Measurements from ENCODE around the gene AGPS. TPM values are rescaled to one million over a fixed set of nuclear protein-coding genes. Genes with fewer than 3 reads are reported as not detected.

The AGPS gene
- total RNA-seq, 2 experiments from 2014 or later = 55.7 to 58.9 TPM

DNA sequence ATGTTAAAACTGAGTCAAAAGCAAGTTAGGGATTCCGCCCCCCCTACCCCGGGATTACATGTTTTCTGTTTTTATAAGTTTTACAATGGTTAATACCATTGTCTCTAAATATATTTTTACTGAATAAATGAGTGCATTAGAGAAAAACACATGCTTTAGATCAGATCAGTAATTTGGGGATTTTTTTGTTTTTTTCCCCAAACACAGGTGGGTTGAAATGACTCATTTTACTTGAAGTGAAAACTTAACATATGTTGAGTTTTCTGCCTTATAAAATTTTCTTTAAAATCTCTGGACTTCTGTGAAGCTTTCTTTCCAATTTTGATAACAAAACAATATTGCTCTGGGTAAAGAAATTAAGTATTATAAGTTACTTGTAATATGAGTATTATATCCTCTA lies 114.4 kb downstream of the AGPS start:
- H3K27me3 Mint-ChIP-seq = no peaks in the 10 kb centered on the region
- peaks cover 6% of the 10 kb centered on the region for H3K4me1 Mint-ChIP-seq (ENCODE audit: low read depth)
- CTCF ChIA-PET = no interaction called here
- ATAC-seq (no peak), DNase-seq (no peak)
- intact Hi-C loops (cut with micrococcal nuclease) = no loop called here
- TF ChIP-seq, protein P1, sequence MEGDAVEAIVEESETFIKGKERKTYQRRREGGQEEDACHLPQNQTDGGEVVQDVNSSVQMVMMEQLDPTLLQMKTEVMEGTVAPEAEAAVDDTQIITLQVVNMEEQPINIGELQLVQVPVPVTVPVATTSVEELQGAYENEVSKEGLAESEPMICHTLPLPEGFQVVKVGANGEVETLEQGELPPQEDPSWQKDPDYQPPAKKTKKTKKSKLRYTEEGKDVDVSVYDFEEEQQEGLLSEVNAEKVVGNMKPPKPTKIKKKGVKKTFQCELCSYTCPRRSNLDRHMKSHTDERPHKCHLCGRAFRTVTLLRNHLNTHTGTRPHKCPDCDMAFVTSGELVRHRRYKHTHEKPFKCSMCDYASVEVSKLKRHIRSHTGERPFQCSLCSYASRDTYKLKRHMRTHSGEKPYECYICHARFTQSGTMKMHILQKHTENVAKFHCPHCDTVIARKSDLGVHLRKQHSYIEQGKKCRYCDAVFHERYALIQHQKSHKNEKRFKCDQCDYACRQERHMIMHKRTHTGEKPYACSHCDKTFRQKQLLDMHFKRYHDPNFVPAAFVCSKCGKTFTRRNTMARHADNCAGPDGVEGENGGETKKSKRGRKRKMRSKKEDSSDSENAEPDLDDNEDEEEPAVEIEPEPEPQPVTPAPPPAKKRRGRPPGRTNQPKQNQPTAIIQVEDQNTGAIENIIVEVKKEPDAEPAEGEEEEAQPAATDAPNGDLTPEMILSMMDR (IDR thresholded peaks at IDR 0.05) = no peak
- no peaks in the 10 kb centered on the region for H3K9me3 Mint-ChIP-seq
- no peak overlapping the region for H3K27ac Mint-ChIP-seq
- POLR2A ChIA-PET = no interaction called here
- peaks cover 15% of the 10 kb centered on the region for H3K36me3 Mint-ChIP-seq (ENCODE audit: low read depth)
- no peak overlapping the region for H3K4me3 Mint-ChIP-seq

DNA sequence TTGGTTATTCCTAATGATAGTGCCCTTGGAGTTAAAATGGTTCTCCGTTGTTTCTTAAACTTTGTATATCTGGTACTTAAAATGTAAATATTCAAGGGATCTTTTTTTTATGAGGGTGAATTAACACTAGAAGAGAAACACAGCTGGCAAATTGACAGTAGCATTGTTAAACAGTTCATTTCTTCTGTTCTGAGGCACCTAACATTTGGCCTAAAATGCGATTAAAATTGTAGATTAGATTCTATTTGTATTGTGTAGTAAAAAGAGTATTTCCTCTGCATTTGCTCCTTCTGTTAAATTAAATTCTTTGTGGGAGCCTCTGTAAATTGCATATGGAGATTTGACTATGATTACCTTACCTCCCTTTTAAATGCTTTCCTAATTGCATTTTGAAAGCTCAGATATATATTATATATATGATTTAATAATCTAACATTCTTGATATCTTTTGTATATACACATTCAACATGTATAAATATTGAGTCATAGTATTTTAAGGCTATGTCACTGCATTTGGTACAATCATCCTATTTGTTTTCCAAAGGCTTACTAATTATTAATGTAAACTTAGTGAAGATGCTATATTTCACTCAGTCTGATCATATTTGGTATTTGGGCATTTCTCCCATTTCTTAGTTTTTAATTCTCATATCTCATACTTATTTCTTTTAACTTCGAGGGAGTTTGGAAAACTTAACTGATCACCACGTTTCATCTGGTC lies 124.4 kb downstream of the AGPS start:
- H3K27ac Mint-ChIP-seq = no peak overlapping the region
- intact Hi-C loops (cut with micrococcal nuclease) = no loop called here
- ATAC-seq (no peak), DNase-seq (no peak)
- TF ChIP-seq, protein P1 (IDR thresholded peaks at IDR 0.05) = no peak
- no peaks in the 10 kb centered on the region for H3K27me3 Mint-ChIP-seq
- H3K4me1 Mint-ChIP-seq (ENCODE audit: low read depth) = peaks cover 3% of the 10 kb centered on the region
- H3K36me3 Mint-ChIP-seq (ENCODE audit: low read depth) = peaks cover 30% of the 10 kb centered on the region
- POLR2A ChIA-PET = no interaction called here
- CTCF ChIA-PET = no interaction called here
- H3K4me3 Mint-ChIP-seq = no peak overlapping the region
- no peaks in the 10 kb centered on the region for H3K9me3 Mint-ChIP-seq

DNA sequence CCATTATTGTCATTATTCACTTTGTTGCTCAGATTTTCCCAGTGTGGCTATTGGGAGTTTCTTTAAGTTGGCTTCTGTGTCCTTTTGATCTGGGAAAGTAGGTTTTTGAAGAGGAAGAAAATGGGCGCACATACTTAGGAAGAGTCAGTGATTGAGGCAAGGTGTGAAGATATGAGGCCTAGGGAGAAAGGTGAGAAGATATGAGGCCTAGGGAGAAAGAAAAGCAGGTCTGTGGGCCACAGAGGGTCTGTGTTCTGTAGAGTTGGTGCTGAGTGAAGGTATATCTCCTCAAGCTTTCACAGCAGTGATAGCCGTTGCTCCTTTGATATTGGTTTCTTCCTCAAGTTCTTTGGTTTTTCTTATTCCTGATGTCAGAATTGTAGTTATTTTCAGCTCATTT lies 126.2 kb downstream of the AGPS start:
- CTCF ChIA-PET = interaction anchor here (1.0 kb wide), 1 partner anchor 353 kb away, joined by 3 read pairs; no protein-coding TSS in a partner anchor
- intact Hi-C loops (cut with micrococcal nuclease) = no loop called here
- peaks cover 23% of the 10 kb centered on the region for H3K36me3 Mint-ChIP-seq (ENCODE audit: low read depth)
- H3K9me3 Mint-ChIP-seq = no peaks in the 10 kb centered on the region
- no peaks in the 10 kb centered on the region for H3K27me3 Mint-ChIP-seq
- TF ChIP-seq, protein P1 (IDR thresholded peaks at IDR 0.05) = no peak
- no peak for ATAC-seq
- no peak overlapping the region for H3K4me3 Mint-ChIP-seq
- peaks cover 3% of the 10 kb centered on the region for H3K4me1 Mint-ChIP-seq (ENCODE audit: low read depth)
- H3K27ac Mint-ChIP-seq = no peak overlapping the region
- no peak for DNase-seq
- POLR2A ChIA-PET = interaction anchor here (0.6 kb wide), 1 partner anchor 348 kb away, joined by 3 read pairs; no protein-coding TSS in a partner anchor

DNA sequence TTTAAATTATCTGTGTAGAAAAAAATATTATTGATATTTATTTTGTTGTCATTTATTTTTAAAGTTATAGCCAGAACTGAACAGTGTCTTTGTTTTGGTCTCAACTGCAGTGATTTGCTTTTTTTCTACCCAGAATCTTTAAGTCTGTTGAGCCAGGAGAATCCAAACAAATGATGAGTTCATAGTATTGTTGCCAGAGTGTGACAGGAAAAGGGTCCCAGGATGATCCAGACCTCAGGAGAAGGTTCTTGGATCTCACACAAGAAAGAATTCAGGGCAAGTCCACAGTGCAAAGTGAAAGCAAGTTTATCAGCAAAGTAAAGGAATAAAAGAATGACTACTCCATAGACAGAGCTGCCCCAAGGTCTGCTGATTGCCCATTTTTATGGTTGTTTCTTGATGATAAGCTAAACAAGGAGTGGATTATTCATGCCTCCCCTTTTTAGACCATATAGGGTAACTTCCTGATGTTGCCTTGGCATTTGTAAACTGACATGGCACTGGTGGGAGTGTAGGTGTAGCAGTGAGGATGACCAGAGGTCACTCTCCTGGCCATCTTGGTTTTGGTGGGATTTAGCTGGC lies 127.1 kb downstream of the AGPS start:
- CTCF ChIA-PET = interaction anchor here (1.0 kb wide), 1 partner anchor 353 kb away, joined by 3 read pairs; no protein-coding TSS in a partner anchor
- peaks cover 20% of the 10 kb centered on the region for H3K36me3 Mint-ChIP-seq (ENCODE audit: low read depth)
- no peak for ATAC-seq
- H3K27me3 Mint-ChIP-seq = no peaks in the 10 kb centered on the region
- intact Hi-C loops (cut with micrococcal nuclease) = no loop called here
- no peak overlapping the region for H3K4me3 Mint-ChIP-seq
- POLR2A ChIA-PET = interaction anchor here (0.6 kb wide), 1 partner anchor 29 kb away, joined by 4 read pairs; no protein-coding TSS in a partner anchor
- H3K27ac Mint-ChIP-seq = no peak overlapping the region
- DNase-seq = no peak
- no peaks in the 10 kb centered on the region for H3K9me3 Mint-ChIP-seq
- TF ChIP-seq, protein P1 (IDR thresholded peaks at IDR 0.05) = no peak
- H3K4me1 Mint-ChIP-seq (ENCODE audit: low read depth) = peaks cover 3% of the 10 kb centered on the region

DNA sequence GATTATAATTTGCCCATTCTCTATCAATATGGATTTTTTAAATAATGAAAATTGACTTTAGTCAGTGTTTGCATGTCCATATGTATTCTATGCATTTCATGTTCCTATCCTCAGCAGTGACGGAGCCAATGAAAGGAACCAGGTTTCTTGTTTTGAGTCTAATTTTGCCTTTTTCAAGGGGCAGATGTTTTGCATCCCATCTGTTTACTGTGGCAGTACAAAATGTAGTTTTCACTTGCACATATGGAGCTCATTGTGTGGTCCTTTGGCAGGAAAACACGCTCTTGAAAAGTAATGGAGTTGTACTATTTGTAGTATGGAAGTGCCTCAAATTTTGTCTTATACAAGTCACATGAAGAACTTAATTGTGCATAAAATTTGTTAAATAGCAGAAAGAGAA lies 127.8 kb downstream of the AGPS start:
- Mint-ChIP-seq H3K4me1 (ENCODE audit: low read depth) (peaks cover 1% of the 10 kb centered on the region), H3K4me3 (no peak overlapping the region), H3K9me3 (no peaks in the 10 kb centered on the region), H3K36me3 (ENCODE audit: low read depth) (peaks cover 18% of the 10 kb centered on the region), H3K27ac (no peak overlapping the region), H3K27me3 (no peaks in the 10 kb centered on the region)
- DNase-seq (no peak), ATAC-seq (no peak)
- ChIA-PET POLR2A (interaction anchor here (0.6 kb wide), 1 partner anchor 29 kb away, joined by 4 read pairs; no protein-coding TSS in a partner anchor), CTCF (no interaction called here)
- TF ChIP-seq, protein P1 (IDR thresholded peaks at IDR 0.05) = no peak
- intact Hi-C loops (cut with micrococcal nuclease) = no loop called here
